ENCODE measurements around the gene PDILT.

The PDILT gene

DNA sequence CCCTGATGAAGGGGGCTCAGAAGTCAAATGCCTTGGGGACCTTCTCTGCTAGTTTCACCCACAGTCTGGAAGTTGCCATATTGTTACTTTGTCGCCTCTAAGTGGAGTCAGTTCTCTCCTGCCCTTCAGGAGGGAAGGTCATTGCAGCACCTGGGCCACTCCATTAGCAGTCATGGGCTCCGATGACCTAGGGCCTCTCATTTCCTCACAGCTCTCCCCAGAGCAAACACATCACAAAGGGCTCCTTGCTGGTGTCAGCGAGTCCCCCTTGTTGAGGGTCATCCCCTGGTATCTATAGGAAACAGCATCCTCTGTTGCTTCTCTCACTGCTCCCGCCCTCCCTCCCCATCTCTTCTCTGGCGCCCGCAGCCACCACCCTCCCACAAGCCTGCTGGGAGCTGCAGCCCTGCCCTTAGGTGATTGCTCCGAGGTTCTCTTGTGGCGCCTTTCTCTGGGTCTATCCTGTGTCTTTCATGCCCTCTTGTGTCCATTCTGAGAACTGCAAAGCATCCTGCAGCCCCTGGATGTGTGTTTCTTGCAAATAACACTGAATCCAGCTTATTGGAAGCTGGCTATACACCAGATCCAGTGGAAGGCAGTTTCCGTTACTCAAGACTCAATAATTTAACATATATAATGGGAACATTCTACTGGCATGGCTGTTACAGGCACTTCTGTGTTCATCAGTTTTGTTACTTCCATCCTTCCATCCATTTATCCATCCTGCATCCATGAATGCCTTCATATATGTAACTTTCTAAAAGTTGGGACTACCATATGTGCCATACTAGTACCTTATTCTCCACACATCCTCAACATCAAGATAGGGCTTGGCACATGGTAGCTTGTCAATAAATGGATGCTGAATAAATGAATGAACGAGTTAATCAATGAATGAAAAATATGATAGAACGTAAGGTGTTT is 21.2 kb downstream of the PDILT start:
- Histone ChIP-seq H3K9me3 (no peaks in the 10 kb centered on the region), H3K4me3 (ENCODE audit: low read depth, low read length) (no peak overlapping the region), H3K36me3 (no peaks in the 10 kb centered on the region), H3K27me3 (no peaks in the 10 kb centered on the region), H3K4me1 (no peaks in the 10 kb centered on the region)
- peak; percentile 63 for DNase-seq
- TF ChIP-seq, protein P1, sequence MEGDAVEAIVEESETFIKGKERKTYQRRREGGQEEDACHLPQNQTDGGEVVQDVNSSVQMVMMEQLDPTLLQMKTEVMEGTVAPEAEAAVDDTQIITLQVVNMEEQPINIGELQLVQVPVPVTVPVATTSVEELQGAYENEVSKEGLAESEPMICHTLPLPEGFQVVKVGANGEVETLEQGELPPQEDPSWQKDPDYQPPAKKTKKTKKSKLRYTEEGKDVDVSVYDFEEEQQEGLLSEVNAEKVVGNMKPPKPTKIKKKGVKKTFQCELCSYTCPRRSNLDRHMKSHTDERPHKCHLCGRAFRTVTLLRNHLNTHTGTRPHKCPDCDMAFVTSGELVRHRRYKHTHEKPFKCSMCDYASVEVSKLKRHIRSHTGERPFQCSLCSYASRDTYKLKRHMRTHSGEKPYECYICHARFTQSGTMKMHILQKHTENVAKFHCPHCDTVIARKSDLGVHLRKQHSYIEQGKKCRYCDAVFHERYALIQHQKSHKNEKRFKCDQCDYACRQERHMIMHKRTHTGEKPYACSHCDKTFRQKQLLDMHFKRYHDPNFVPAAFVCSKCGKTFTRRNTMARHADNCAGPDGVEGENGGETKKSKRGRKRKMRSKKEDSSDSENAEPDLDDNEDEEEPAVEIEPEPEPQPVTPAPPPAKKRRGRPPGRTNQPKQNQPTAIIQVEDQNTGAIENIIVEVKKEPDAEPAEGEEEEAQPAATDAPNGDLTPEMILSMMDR (IDR thresholded peaks at IDR 0.05; ENCODE audit: low read depth, low read length): peak; percentile 83

DNA sequence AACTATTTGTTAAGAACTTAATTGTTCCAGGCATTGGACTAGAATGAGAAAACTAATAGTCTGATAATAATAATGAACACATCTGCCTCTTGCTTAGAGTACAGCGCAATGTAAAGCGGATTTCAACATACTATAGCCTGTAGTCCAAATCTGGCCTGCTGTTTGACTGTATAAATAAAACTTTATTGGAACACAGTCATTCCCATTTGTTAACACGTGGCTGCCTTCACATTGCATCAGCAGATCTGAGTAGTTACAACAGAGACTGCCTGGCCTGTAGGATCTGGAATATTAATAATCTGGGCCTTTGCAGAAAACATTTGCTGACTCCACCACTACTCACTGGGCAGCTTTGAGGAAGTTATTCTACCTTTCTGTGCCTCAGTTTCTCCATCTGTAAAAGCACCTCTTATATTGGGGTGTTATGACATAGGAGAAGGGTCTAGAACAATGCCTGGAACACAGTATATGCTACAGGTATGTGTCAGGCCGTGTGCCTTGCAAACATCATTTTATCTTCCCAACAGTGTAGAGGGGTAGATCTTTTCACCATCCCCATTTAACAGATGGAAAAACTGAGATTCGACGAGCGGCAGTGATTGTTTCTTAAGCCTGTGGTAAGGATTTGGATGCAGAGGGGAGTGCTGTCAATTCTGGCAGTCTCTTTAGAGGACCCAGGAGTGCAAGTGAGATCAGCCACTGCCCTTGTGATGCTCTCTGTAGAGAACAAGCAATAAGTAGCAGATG is 22.2 kb downstream of the PDILT start:
- no peaks in the 10 kb centered on the region for H3K27me3 ChIP-seq
- H3K9me3 ChIP-seq: no peaks in the 10 kb centered on the region
- no peak for DNase-seq
- H3K4me1 ChIP-seq: no peaks in the 10 kb centered on the region
- TF ChIP-seq, protein P1 (IDR thresholded peaks at IDR 0.05; ENCODE audit: low read depth, low read length): no peak
- H3K4me3 ChIP-seq (ENCODE audit: low read depth, low read length): no peak overlapping the region
- H3K36me3 ChIP-seq: no peaks in the 10 kb centered on the region

- H3K4me3 ChIP-seq (ENCODE audit: low read depth, low read length): no peak overlapping the region
- no peak for DNase-seq
- H3K9me3 ChIP-seq: no peaks in the 10 kb centered on the region
- no peaks in the 10 kb centered on the region for H3K4me1 ChIP-seq
- no peaks in the 10 kb centered on the region for H3K27me3 ChIP-seq
- H3K36me3 ChIP-seq: no peaks in the 10 kb centered on the region
- TF ChIP-seq, protein P1 (IDR thresholded peaks at IDR 0.05; ENCODE audit: low read depth, low read length): no peak
These were observed 23.8 kb downstream of the PDILT start for GRCh38 chr16:20380782-20381181.

DNA sequence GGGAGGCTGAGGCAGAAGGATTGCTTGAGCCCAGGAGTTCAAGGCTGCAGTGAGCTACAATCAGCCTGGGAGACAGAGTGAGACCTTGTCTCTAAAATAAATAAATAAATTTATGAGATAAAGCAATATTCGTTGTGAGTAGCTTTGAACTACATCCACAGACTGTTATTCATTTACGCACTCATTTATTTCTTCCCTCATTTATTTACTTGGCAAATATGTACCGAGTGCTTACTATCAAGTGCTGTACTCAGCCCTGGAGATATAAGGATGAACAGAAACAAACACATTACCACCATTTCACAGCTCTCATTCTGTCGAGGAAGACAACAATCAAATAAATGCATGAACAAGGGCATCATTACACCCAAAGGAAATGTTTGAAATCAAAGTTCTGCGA is 27.4 kb downstream of the PDILT start:
- Histone ChIP-seq H3K4me3 (ENCODE audit: low read depth, low read length) (no peak overlapping the region), H3K4me1 (no peaks in the 10 kb centered on the region), H3K9me3 (no peaks in the 10 kb centered on the region), H3K27me3 (no peaks in the 10 kb centered on the region), H3K36me3 (no peaks in the 10 kb centered on the region)
- DNase-seq: no peak
- TF ChIP-seq, protein P1 (IDR thresholded peaks at IDR 0.05; ENCODE audit: low read depth, low read length): no peak

- DNase-seq: no peak
- no peaks in the 10 kb centered on the region for H3K27me3 ChIP-seq
- no peaks in the 10 kb centered on the region for H3K9me3 ChIP-seq
- no peaks in the 10 kb centered on the region for H3K4me1 ChIP-seq
- TF ChIP-seq, protein P1 (IDR thresholded peaks at IDR 0.05; ENCODE audit: low read depth, low read length): no peak
- H3K4me3 ChIP-seq (ENCODE audit: low read depth, low read length): no peak overlapping the region
- no peaks in the 10 kb centered on the region for H3K36me3 ChIP-seq
These were observed 31.8 kb downstream of the PDILT start for GRCh38 chr16:20372701-20373100.

All from BE2C (cell line).